VCaP (cell line): ENCODE results near the gene ZBTB34.

ENCODE experiments used
- H3K27ac ChIP-seq: fragments of 450-650 bp; 2 replicates; pipeline ENCODE4 v1.5.1; 2017
- CTCF ChIP-seq: fragments of 450-650 bp; conservative IDR thresholded peaks from 2 replicates; pipeline ENCODE4 v1.5.1; 2017; ENCODE audit warnings: mild to moderate bottlenecking, moderate library complexity

Gene ZBTB34

GRCh38 chr9:126857261-126857960, 3.0 kb upstream of the ZBTB34 start:
- H3K27ac ChIP-seq, result peak overlapping the region; percentile 44
- TF ChIP-seq CTCF, result no peak

GRCh38 chr9:126859111-126859510, 1.3 kb upstream of the ZBTB34 start:
- TF ChIP-seq CTCF, result no peak
- no peak overlapping the region for H3K27ac ChIP-seq

- no peak for TF ChIP-seq CTCF
- H3K27ac ChIP-seq, result peak overlapping the region; percentile 95
Observed at GRCh38 chr9:126860757-126861466, 473 bp downstream of the ZBTB34 start.

GRCh38 chr9:126861707-126862103, 1.3 kb downstream of the ZBTB34 start:
- TF ChIP-seq CTCF, result no peak
- peak overlapping the region; percentile 95 for H3K27ac ChIP-seq

GRCh38 chr9:126862104-126862761, 1.8 kb downstream of the ZBTB34 start:
- no peak for TF ChIP-seq CTCF
- peak overlapping the region; percentile 95; the same call in 1 of the 2 replicates for H3K27ac ChIP-seq

GRCh38 chr9:126864771-126865170, 4.3 kb downstream of the ZBTB34 start:
- no peak overlapping the region for H3K27ac ChIP-seq
- no peak for TF ChIP-seq CTCF

- H3K27ac ChIP-seq, result no peak overlapping the region
- TF ChIP-seq CTCF, result no peak
Observed at GRCh38 chr9:126869368-126869767, 8.9 kb downstream of the ZBTB34 start.
